ENCODE data around the gene KREMEN1.

KREMEN1 gene

GRCh38 chr22:29157759-29158535 is 85.1 kb downstream of the KREMEN1 start:
- Histone ChIP-seq H3K27ac (no peak overlapping the region), H3K4me3 (no peak overlapping the region)

- no peak overlapping the region for H3K4me3 ChIP-seq
- H3K27ac ChIP-seq = no peak overlapping the region
Measured at GRCh38 chr22:29158546-29158945, 85.7 kb downstream of the KREMEN1 start.

GRCh38 chr22:29163808-29164207 is 91.0 kb downstream of the KREMEN1 start:
- no peak overlapping the region for H3K4me3 ChIP-seq
- no peak overlapping the region for H3K27ac ChIP-seq

- H3K4me3 ChIP-seq = no peak overlapping the region
- no peak overlapping the region for H3K27ac ChIP-seq
Measured at GRCh38 chr22:29165321-29166060, 92.7 kb downstream of the KREMEN1 start.

DNA sequence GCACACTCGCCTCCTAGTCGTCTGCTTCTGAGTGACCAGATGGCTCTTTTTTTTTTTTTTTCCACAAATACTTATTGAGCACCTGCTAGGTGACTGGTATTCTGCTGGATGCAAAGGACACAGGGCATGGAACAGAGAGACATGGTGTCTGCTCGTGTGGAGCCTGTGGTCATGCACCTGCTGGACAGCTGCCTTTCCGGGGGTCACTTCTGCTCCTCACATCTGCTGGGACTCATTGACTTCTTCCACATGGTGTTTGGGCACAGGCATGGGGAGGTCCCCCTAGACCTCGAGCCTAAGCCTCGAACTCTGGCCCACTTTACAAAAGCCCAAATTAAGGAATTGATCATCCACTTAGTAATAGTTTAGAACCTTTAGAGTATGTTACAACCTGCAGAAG is 93.3 kb downstream of the KREMEN1 start:
- no peak overlapping the region for H3K4me3 ChIP-seq
- no peak overlapping the region for H3K27ac ChIP-seq

GRCh38 chr22:29167032-29167911 is 94.4 kb downstream of the KREMEN1 start:
- Histone ChIP-seq H3K4me3 (no peak overlapping the region), H3K27ac (no peak overlapping the region)

GRCh38 chr22:29171721-29172120 is 98.9 kb downstream of the KREMEN1 start:
- H3K4me3 ChIP-seq = no peak overlapping the region

DNA sequence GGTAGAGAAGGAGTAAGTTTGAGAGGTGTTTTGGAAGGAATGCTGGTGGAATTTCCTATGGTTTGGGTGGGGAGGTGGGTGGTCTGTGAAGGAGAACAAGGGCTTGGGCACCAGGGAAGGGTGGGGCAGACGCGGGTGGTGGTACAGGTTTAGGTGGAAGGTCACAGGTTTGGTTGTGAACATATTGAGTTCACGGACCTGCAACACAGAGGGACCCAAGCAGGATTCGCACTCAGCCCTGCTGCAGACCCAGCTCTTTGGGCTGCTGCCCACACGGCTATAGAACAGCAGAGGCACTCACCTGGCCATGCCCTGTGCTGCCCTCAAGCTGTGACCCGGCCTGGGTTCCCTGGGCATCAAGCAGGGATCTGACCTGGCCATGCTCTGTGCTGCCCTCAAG is 99.4 kb downstream of the KREMEN1 start:
- no peak overlapping the region for H3K27ac ChIP-seq
- no peak overlapping the region for H3K4me3 ChIP-seq

More at GRCh38 chr22:29171721-29172120, 98.9 kb downstream of the KREMEN1 start:
- H3K27ac ChIP-seq = no peak overlapping the region

DNA sequence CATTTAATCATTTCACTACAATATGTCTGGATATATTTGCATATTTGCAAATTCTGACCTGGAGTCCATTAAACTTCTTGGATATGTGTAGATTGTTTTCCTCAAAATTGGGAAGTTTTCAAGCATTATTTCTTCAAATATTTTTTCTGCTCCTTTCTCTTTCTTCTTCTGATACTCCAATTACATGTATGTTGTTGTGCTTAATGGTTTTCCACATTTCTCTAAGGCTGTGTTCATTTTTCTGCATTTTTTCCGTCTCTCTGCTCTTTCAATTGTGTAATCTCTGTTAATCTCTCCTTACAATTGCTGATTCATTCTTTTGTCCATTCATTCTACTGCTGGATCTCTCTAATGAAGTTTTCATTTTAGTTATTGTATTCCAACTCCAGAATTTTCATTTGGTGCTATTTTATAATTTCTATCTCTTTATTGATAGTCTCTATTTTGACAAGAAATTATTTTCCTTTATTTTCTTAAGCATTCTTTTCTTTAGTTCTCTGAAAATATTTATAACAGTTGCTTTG is 102.5 kb downstream of the KREMEN1 start:
- Histone ChIP-seq H3K4me3 (no peak overlapping the region), H3K27ac (no peak overlapping the region)

DNA sequence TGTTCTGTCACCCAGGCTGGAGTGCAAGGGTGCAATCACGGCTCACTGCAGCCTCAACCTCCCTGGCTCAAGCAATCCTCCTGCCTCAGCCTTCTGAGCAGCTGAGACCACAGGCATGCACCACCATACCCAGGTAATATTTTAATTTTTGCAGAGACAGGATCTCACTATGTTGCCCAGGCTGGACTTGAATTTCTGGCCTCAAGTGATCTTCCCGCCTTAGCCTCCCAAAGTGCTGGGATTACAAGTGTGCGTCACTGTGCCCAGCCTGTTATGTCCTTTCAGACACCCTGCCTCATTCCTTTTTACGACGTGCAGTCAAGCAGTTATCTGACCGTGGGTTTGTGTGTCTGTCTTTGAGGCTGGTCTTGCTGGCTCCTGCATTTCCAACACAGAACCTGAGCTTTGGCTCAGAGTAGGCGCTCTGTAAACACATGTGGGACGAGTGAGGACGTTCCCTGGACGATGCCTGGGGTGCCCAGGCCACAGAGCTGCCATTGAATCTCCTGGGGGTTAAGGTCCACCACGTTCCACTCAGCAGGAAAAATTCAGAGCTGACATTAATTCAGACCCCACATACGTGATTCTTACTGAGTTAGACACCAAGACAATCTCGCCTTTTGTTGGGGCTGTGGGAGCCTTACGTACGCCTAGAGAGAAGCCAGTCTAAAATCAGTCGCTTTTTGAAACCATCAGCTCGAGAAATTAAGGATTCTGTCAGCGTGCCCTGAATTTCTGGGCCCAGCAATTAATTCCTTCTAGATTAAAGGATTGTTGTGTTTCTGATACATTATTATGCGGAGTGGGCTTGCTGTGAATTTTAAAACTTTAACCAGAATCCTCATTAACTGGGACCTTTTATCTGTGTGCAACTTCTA is 111.4 kb downstream of the KREMEN1 start:
- H3K27ac ChIP-seq = no peak overlapping the region

DNA sequence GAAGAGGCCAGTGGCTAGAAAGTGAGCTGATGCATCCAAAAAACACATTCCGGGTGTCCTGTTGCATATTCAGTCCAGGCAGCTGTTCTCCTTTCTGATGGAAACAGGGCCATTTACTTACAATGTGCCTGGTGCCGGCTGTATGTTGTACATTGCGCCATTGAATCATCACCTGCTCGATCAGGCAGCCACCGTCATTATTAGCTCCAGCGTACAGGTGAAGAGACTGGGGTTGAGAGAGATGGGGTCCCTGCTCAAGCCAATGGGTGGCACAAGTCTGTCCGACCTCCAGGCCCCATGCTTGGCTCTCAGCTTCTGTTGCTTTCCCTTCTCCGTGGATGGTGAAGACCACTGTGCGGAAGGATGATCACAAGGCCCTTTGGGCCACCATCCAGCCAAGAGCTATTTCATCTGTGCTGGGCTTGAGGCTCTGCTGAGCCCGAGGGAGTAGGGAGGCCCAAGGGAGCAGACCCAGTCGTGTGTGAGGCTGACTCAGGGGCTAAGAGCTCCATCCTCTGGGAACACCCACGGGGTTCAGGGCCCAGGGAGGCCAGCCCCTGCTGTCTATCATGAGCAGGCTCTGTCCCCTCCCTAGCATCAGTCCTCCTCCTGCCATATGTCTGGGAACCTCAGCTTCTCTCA is 112.1 kb downstream of the KREMEN1 start:
- H3K27ac ChIP-seq = no peak overlapping the region
- no peak overlapping the region for H3K4me3 ChIP-seq

More for the DNA sequence above, 111.4 kb downstream of the KREMEN1 start:
- no peak overlapping the region for H3K4me3 ChIP-seq

DNA sequence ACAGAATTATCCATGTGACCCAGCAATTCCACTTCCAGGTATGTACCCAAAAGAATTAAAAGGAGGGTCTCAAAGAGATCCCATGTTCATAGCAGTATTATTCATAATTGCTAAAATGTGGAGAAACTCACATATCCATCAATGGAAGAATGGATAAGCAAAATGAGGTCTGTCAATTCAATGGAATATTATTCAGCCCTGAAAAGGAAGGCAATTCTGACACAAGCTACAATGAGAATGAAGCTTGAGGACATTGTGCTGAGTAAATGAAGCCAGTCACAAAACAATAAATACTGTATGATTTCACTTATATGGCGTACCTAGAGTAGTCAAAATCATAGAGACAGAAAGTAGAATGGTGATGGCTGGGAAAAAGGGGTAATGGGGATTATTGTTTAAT is 113.5 kb downstream of the KREMEN1 start:
- no peak overlapping the region for H3K4me3 ChIP-seq
- H3K27ac ChIP-seq = no peak overlapping the region

DNA sequence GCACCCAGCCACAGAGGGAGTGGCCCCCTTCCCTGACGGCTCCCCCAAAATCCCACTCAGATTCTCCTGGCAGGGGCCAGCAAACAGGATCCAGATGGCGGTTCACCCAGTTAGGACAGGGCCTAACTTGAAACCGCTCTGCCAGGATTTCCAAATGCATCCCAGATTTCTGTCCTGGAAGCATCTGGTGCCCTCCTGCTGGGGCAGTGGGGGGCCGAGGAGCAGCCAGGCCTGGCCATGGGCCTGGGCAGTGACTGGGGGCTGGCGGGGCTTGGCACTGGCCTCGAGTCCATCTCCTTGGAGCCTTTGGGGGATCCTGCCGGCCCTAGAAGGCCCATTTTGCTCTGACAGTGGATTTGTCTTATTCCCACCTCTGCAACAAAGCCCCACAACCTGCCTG is 115.0 kb downstream of the KREMEN1 start:
- peak overlapping the region in 6 of 21 experiments; percentile 12 to 39 (median 32) for H3K27ac ChIP-seq

DNA sequence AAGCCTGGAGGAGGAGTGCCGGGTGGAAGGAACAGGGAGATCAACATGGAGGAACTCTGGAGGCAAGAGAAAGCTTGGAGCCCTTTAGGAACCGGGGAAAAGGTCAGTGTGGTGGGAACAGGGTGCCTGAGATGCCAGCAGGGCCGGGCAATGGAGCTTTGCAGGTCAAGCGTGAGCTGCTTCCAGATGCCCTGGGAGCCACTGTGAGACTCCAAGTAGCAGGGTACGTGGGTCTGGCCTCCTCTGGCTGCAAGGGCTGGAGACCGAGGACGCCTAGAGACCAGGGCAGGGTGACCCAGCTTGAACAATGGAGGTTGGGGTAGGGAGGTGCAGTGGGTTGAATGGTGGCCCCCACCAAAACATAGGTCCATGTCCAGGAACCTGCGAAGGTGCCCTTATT is 117.2 kb downstream of the KREMEN1 start:
- no peak overlapping the region for H3K27ac ChIP-seq
- no peak overlapping the region for H3K4me3 ChIP-seq

More for the DNA sequence above, 115.0 kb downstream of the KREMEN1 start:
- no peak overlapping the region for H3K4me3 ChIP-seq

DNA sequence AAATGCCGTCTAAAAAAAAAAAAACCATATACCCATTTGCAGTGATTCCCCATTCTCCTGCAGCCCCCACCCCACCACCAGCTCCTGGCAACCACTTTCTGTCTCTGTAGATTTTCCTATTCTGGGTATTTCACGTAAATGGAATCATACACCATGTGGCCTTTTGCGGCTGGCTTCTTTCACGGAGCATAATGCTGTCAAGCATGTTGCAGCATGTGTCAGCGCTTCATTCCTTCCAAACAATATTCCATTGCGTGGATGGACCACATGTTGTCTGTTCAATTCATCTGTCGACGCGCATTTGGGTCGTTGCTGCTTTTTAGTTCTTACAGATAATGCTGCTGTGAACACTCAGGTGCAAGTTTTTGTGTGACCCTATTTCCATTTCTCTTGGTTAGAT is 118.1 kb downstream of the KREMEN1 start:
- no peak overlapping the region for H3K27ac ChIP-seq
- H3K4me3 ChIP-seq = no peak overlapping the region

GRCh38 chr22:29193021-29193420 is 120.2 kb downstream of the KREMEN1 start:
- Histone ChIP-seq H3K27ac (no peak overlapping the region), H3K4me3 (no peak overlapping the region)

GRCh38 chr22:29194184-29194583 is 121.3 kb downstream of the KREMEN1 start:
- no peak overlapping the region for H3K4me3 ChIP-seq
- no peak overlapping the region for H3K27ac ChIP-seq

GRCh38 chr22:29195118-29195963 is 122.5 kb downstream of the KREMEN1 start:
- no peak overlapping the region for H3K27ac ChIP-seq
- no peak overlapping the region for H3K4me3 ChIP-seq

Data from skin epidermis (tissue), 12 donors.